ENCODE measurements around the gene CSNK1G1.

DNA sequence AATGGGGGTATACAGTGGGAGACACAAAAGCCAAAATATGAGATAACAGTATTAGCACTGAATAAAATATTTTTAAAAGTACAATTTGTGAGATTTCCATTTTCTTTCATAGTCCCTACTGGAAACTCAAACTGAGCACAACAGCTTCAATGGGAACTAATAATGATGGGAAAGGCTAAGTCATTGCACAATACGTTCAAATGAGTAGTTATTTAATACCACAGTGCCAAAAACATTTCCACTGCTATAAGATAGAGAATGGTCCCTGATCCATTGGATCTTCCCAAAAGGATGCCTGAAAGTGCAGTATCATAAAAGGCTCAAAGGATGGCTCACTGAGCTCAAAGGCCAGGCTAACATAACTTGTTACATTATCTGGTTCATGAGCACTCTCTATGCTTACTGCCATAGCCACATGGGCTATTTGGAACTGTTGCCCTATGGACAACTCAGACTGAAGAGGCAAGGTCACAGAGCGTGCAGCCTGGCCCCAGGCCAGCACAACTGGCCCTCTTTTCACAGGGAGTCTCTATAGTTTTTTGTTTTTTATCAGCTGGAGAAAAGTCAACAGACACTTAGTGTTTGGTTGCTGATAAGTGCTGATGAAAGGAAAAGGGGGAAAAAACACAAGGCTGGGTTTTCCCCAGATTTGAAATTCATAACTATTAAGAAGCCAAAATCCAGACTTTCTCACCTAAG is 139.1 kb downstream of the CSNK1G1 start:
- TF ChIP-seq RAD21 (IDR thresholded peaks at IDR 0.05 in 1 of 2, conservative IDR thresholded peaks at IDR 0.05 in 1 of 2; ENCODE audit: low read depth in 2 of 2, low read length in 2 of 2) (no peak), ATF3 (IDR thresholded peaks at IDR 0.05; ENCODE audit: insufficient read depth, low read depth, low read length) (no peak), JUN (IDR thresholded peaks at IDR 0.05; ENCODE audit: low read depth, low read length) (no peak), CTCF (IDR thresholded peaks at IDR 0.05; ENCODE audit: control extremely low read depth in 1 of 3, insufficient read depth in 1 of 3, low read depth in 1 of 3, low read length in 3 of 3) (no peak), RFX5 (IDR thresholded peaks at IDR 0.05; ENCODE audit: borderline replicate concordance, low read depth, low read length) (no peak), BCL11A (IDR thresholded peaks at IDR 0.05; ENCODE audit: low read depth in 2 of 2, low read length in 2 of 2) (no peak), SP1 (IDR thresholded peaks at IDR 0.05; ENCODE audit: low read depth, low read length) (no peak), POLR2A (IDR thresholded peaks at IDR 0.05; ENCODE audit: control extremely low read depth in 1 of 2, low read depth in 2 of 2, low read length in 2 of 2) (no peak), CTBP2 (IDR thresholded peaks at IDR 0.05; ENCODE audit: borderline replicate concordance, insufficient read depth, insufficient read length, low read length) (no peak)
